ENCODE data around the gene KLF2.

The KLF2 gene

DNA sequence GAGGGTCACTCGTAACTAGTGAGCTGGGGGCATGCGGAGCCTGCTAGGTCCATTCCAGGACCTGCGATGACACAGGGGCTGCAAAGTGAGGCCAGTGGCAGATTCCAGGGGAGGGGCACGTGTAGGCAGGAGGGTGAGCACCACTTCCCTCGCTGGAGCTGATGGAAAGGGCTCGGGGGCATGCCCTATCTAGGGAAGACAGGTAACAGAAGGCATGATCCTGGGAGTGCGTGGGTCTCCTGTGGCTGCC, 51.2 kb downstream of the KLF2 start:
- H3K4me1 ChIP-seq: peaks cover 0 to 4% (median 3%) of the 10 kb centered on the region in 4 donors
- peaks cover 25 to 70% (median 34%) of the 10 kb centered on the region in 3 donors for H3K36me3 ChIP-seq
- H3K27ac ChIP-seq: no peak overlapping the region
- DNase-seq: no peak
- TF ChIP-seq CTCF (IDR thresholded peaks at IDR 0.05): no peak
- no peaks in the 10 kb centered on the region for H3K9me3 ChIP-seq
- no peaks in the 10 kb centered on the region for H3K27me3 ChIP-seq
- intact Hi-C loops (cut with DNase I; ENCODE audit: low total_unique reads): loop anchor here (5.0 kb wide), 1 partner anchor 39 kb away; no protein-coding TSS in a partner anchor
- H3K4me3 ChIP-seq: no peak overlapping the region

- intact Hi-C loops (cut with DNase I; ENCODE audit: low total_unique reads): loop anchor here (5.0 kb wide), 1 partner anchor 39 kb away; no protein-coding TSS in a partner anchor
- no peak for TF ChIP-seq CTCF (IDR thresholded peaks at IDR 0.05)
- Histone ChIP-seq H3K27me3 (no peaks in the 10 kb centered on the region), H3K4me1 (peaks cover under 1 to 8% (median 7%) of the 10 kb centered on the region in 4 donors), H3K27ac (no peak overlapping the region), H3K4me3 (no peak overlapping the region), H3K9me3 (no peaks in the 10 kb centered on the region), H3K36me3 (peaks cover 25 to 67% (median 31%) of the 10 kb centered on the region in 3 donors)
- DNase-seq: no peak
Observed at GRCh38 chr19:16376241-16376640, 51.6 kb downstream of the KLF2 start.

GRCh38 chr19:16376649-16377048, 52.0 kb downstream of the KLF2 start:
- Histone ChIP-seq H3K4me3 (no peak overlapping the region), H3K27me3 (no peaks in the 10 kb centered on the region), H3K36me3 (peaks cover 25 to 62% (median 29%) of the 10 kb centered on the region in 3 donors), H3K27ac (no peak overlapping the region), H3K9me3 (no peaks in the 10 kb centered on the region), H3K4me1 (peaks cover 5 to 12% (median 11%) of the 10 kb centered on the region in 4 donors)
- no peak for DNase-seq
- TF ChIP-seq CTCF (IDR thresholded peaks at IDR 0.05): no peak
- intact Hi-C loops (cut with DNase I; ENCODE audit: low total_unique reads): loop anchor here (5.0 kb wide), 1 partner anchor 39 kb away; no protein-coding TSS in a partner anchor

DNA sequence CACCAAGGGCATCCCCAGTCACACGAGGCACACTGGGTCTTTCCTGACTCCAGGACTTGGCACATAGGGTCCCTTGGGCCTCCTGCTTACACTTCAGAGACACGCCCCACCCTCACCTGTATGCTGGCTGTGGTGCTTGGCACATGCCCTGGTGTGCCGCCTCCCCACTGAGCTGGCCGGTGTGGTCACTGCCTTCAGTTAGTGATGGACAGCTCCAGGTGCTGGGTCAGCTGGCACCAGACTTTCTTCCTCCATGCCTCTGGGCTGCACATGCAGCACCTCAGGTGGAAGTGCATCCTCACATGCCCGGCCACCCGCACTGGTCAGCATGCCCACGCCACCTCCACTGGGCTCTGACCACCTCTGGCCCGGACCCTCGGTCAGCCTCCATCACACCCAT, 52.9 kb downstream of the KLF2 start:
- TF ChIP-seq CTCF (IDR thresholded peaks at IDR 0.05): no peak
- intact Hi-C loops (cut with DNase I; ENCODE audit: low total_unique reads): loop anchor here (5.0 kb wide), 1 partner anchor 40 kb away; no protein-coding TSS in a partner anchor
- Histone ChIP-seq H3K27me3 (no peaks in the 10 kb centered on the region), H3K36me3 (peaks cover 25 to 55% (median 29%) of the 10 kb centered on the region in 3 donors), H3K27ac (no peak overlapping the region), H3K9me3 (no peaks in the 10 kb centered on the region), H3K4me1 (peaks cover 10 to 17% (median 15%) of the 10 kb centered on the region in 4 donors), H3K4me3 (no peak overlapping the region)
- no peak for DNase-seq

All from tibial artery (tissue), 4 donors.